Ishikawa (cell line): Measurements from ENCODE around the gene DOK3.

ENCODE experiments used
- CEBPB ChIP-seq: IDR thresholded peaks from 2 replicates; pipeline ENCODE4 v1.6.1; 2012
- CREB1 ChIP-seq: IDR thresholded peaks from 2 replicates; pipeline ENCODE4 v1.6.1; 2012; ENCODE audit warnings: low read depth
- EGR1 ChIP-seq: IDR thresholded peaks from 2 replicates; pipeline ENCODE4 v1.6.1; 2012
- EP300 ChIP-seq: IDR thresholded peaks from 2 replicates; pipeline ENCODE4 v1.6.1; 2012; ENCODE audit warnings: borderline replicate concordance
- FOXM1 ChIP-seq: IDR thresholded peaks from 2 replicates; pipeline ENCODE4 v1.6.1; 2012; ENCODE audit warnings: low read depth, borderline replicate concordance
- MAX ChIP-seq: IDR thresholded peaks from 2 replicates; pipeline ENCODE4 v1.6.1; 2012
- NFIC ChIP-seq: IDR thresholded peaks from 2 replicates; pipeline ENCODE4 v1.6.1; 2012
- RAD21 ChIP-seq: IDR thresholded peaks from 2 replicates; pipeline ENCODE4 v1.6.1; 2012; ENCODE audit warnings: low read depth
- REST ChIP-seq: IDR thresholded peaks from 2 replicates; pipeline ENCODE4 v1.6.1; 2012; ENCODE audit warnings: low read depth, mild to moderate bottlenecking
- TAF1 ChIP-seq: IDR thresholded peaks from 2 replicates; pipeline ENCODE4 v1.6.1; 2012; ENCODE audit warnings: low read depth, mild to moderate bottlenecking
- TCF12 ChIP-seq: IDR thresholded peaks from 2 replicates; pipeline ENCODE4 v1.6.1; 2012; ENCODE audit warnings: low read depth
- TEAD4 ChIP-seq: IDR thresholded peaks from 2 replicates; pipeline ENCODE4 v1.6.1; 2012
- USF1 ChIP-seq: IDR thresholded peaks from 2 replicates; pipeline ENCODE4 v1.6.1; 2012
- YY1 ChIP-seq: IDR thresholded peaks from 2 replicates; pipeline ENCODE4 v1.6.1; 2012; ENCODE audit warnings: low read depth
- ZBTB7A ChIP-seq: IDR thresholded peaks from 2 replicates; pipeline ENCODE4 v1.6.1; 2012; ENCODE audit warnings: low read depth

DOK3 gene

GRCh38 chr5:177512736-177513380 is 3.2 kb upstream of the DOK3 start:
- no peak for TF ChIP-seq TCF12
- no peak for TF ChIP-seq MAX
- no peak for TF ChIP-seq EGR1
- no peak for TF ChIP-seq CREB1
- no peak for TF ChIP-seq ZBTB7A
- no peak for TF ChIP-seq REST
- no peak for TF ChIP-seq EP300
- no peak for TF ChIP-seq RAD21
- no peak for TF ChIP-seq NFIC
- TF ChIP-seq TEAD4: no peak
- TF ChIP-seq YY1: no peak
- no peak for TF ChIP-seq FOXM1
- no peak for TF ChIP-seq TAF1
- no peak for TF ChIP-seq CEBPB
- no peak for TF ChIP-seq USF1

- no peak for TF ChIP-seq USF1
- no peak for TF ChIP-seq CEBPB
- TF ChIP-seq TCF12: no peak
- TF ChIP-seq RAD21: no peak
- TF ChIP-seq FOXM1: no peak
- TF ChIP-seq REST: no peak
- no peak for TF ChIP-seq NFIC
- TF ChIP-seq EGR1: no peak
- TF ChIP-seq YY1: no peak
- TF ChIP-seq TEAD4: no peak
- TF ChIP-seq ZBTB7A: no peak
- TF ChIP-seq CREB1: no peak
- TF ChIP-seq EP300: no peak
- TF ChIP-seq MAX: no peak
- TF ChIP-seq TAF1: no peak
Observed at GRCh38 chr5:177511796-177512675, 2.4 kb upstream of the DOK3 start.

- TF ChIP-seq EP300 (no peak), YY1 (no peak), TCF12 (no peak), TEAD4 (no peak), REST (no peak), FOXM1 (no peak), TAF1 (no peak), CEBPB (no peak), EGR1 (no peak), USF1 (no peak), ZBTB7A (no peak), NFIC (no peak), MAX (no peak)
Observed at GRCh38 chr5:177511181-177511580, 1.6 kb upstream of the DOK3 start.
